Stimulated activated naive B cell treated with anti-CD40 and anti-IgM and Interleukin-4, amounts not matched to agents 10 μg/mL and 1 μg/mL and 100 μg/mL, for 72 hours (primary cell): ENCODE results near the gene LNX1.

ENCODE experiments used
- ATAC-seq, 2 donors: fragments of 150-1000 bp; cut with Tn5 transposase; replicated peaks; 2 replicates each; pipeline ENCODE4 v1.10.0; 2021; ENCODE audit warnings: moderate library complexity in 1 of 2
- DNase-seq: peaks from one replicate; pipeline ENCODE4 v3.0.0; 2021
- H3K27ac Mint-ChIP-seq: one replicate; pipeline ENCODE4 v1.8.0; 2022; ENCODE audit warnings: mild to moderate bottlenecking, mixed read lengths
- H3K27me3 Mint-ChIP-seq, 2 donors: one replicate each; pipeline ENCODE4 v1.8.0; 2022; ENCODE audit warnings: mixed read lengths in 2 of 2
- H3K36me3 Mint-ChIP-seq, 2 donors: one replicate each; pipeline ENCODE4 v1.8.0; 2022; ENCODE audit warnings: mixed read lengths in 2 of 2, mild to moderate bottlenecking in 1 of 2
- H3K4me1 Mint-ChIP-seq, 2 donors: one replicate each; pipeline ENCODE4 v1.8.0; 2022; ENCODE audit warnings: mixed read lengths in 2 of 2, mild to moderate bottlenecking in 1 of 2
- H3K4me3 Mint-ChIP-seq, 2 donors: one replicate each; pipeline ENCODE4 v1.8.0; 2022; ENCODE audit warnings: mild to moderate bottlenecking in 2 of 2, mixed read lengths in 2 of 2, moderate library complexity in 1 of 2
- H3K9me3 Mint-ChIP-seq, 2 donors: one replicate each; pipeline ENCODE4 v1.8.0; 2022; ENCODE audit warnings: mixed read lengths in 2 of 2, mild to moderate bottlenecking in 1 of 2

Gene LNX1

DNA sequence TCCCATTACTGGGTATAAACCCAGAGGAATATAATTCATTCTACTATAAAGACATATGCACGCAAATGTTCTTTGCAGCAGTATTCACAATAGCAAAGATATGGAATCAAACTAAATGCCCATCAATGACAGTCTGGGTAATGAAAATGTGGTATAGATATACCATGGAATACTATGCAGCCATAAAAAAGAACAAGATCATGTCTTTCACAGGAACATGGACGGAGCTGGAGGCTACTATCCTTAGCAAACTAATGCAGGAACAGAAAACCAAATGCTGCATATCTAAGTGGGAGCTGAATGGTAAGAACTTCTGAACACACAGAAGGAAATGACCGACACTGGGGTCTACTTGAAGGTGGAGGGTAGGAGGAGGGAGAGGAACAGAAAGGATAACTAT is 42.6 kb downstream of the LNX1 start:
- no peaks in the 10 kb centered on the region for H3K4me1 Mint-ChIP-seq
- H3K27ac Mint-ChIP-seq = no peak overlapping the region
- H3K9me3 Mint-ChIP-seq = peaks cover 0 to 6% of the 10 kb centered on the region in 2 donors
- H3K27me3 Mint-ChIP-seq = peaks cover 0 to 24% of the 10 kb centered on the region in 2 donors
- H3K36me3 Mint-ChIP-seq = no peaks in the 10 kb centered on the region
- no peak for ATAC-seq
- no peak overlapping the region for H3K4me3 Mint-ChIP-seq
- no peak for DNase-seq

DNA sequence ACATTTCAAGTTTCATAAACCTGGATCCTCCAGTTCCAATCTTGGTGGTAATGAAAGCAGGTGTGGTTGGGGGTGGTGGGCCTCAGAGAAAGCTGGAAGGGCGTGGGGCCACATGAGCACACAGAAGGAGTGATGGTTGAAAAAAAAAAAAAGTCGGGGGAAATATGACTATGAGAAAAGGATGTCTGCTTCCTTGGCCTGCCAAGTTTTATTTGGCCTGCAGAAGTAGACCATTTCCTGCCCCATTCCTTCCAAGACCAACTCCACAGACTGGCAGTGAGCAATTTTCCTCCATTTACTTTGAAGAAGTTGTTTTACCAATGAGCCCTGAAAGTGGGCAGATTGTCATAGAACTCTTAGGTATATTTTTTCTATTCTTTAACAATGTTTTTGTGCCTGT is 43.3 kb downstream of the LNX1 start:
- H3K27me3 Mint-ChIP-seq = peaks cover 0 to 25% of the 10 kb centered on the region in 2 donors
- H3K9me3 Mint-ChIP-seq = peaks cover 0 to 6% of the 10 kb centered on the region in 2 donors
- no peaks in the 10 kb centered on the region for H3K36me3 Mint-ChIP-seq
- ATAC-seq = no peak
- DNase-seq = no peak
- no peaks in the 10 kb centered on the region for H3K4me1 Mint-ChIP-seq
- H3K4me3 Mint-ChIP-seq = no peak overlapping the region
- H3K27ac Mint-ChIP-seq = no peak overlapping the region

DNA sequence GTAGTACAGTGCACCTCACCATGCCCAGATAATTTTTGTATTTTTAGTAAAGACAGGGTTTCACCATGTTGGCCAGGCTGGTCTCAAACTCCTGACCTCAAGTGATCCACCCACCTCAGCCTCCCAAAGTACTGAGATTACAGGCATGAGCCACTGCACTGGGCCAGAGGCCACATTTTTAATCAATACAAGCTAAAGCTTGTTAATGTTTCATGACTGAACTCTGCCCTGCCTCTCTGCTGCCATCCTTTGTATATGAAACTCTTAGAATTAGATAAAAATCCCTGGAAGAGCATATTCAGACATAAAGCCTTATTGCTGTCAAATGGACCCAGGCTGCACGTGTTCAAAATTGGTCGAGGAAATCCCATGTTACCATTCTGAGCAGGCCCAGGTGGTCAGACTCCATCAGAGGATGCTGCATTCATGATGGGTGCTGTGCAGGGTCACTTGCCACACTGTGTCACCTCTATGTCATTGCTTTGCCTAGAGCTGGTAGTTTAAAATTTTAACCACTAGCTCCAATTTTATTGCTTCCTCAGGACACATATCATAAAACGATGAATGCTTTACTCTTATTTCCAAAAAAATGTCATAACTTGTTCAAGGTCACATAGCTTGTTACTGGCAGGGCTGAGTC is 45.2 kb downstream of the LNX1 start:
- no peaks in the 10 kb centered on the region for H3K36me3 Mint-ChIP-seq
- no peak overlapping the region for H3K27ac Mint-ChIP-seq
- H3K4me1 Mint-ChIP-seq = peaks cover 2 to 9% of the 10 kb centered on the region in 2 donors
- peaks cover 5 to 32% of the 10 kb centered on the region in 2 donors for H3K27me3 Mint-ChIP-seq
- no peak overlapping the region for H3K4me3 Mint-ChIP-seq
- DNase-seq (no peak), ATAC-seq (no peak)
- peaks cover 0 to 5% of the 10 kb centered on the region in 2 donors for H3K9me3 Mint-ChIP-seq

DNA sequence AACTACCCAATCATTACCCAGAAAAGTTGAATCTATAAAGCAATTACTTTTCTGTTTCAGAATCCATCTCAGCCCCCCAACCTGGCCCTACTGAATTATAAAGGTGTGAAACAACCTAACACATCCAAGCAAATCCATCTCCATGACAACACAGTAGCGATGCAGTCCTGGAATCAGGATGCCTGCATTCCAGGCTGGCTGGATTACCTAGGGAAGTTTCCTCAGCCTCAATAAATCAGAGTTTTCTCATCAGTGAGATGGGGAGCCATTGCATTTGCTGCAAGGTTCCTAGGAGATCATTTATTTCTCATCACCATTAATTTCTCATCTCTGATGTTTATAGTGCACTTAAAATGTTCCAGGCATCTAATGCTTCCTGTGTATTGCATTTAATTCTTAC is 46.0 kb downstream of the LNX1 start:
- ATAC-seq (no peak), DNase-seq (no peak)
- H3K27ac Mint-ChIP-seq = no peak overlapping the region

DNA sequence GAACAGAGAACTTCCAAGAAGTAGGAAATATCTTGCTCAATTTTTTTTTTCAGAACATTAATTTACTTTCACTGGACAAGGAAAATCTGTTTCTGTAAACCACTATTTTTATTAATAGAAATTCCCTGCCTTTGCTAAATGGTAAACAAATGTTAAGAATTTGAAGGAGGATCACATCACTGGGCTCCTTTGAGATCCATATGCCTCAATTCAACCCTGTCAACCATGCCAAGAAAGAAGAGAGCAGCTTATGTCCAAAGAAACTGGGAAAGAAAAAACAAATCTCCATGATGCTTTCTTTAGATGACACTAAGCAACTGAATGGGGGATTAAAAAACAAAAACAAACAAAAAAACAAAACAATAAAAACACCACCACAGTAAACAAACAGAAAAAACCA is 47.7 kb downstream of the LNX1 start:
- ATAC-seq = no peak
- peaks cover 0 to 2% of the 10 kb centered on the region in 2 donors for H3K9me3 Mint-ChIP-seq

More for the DNA sequence above, 46.0 kb downstream of the LNX1 start:
- H3K9me3 Mint-ChIP-seq = peaks cover 0 to 5% of the 10 kb centered on the region in 2 donors
- no peaks in the 10 kb centered on the region for H3K36me3 Mint-ChIP-seq
- H3K27me3 Mint-ChIP-seq = peaks cover 5 to 32% of the 10 kb centered on the region in 2 donors
- no peak overlapping the region for H3K4me3 Mint-ChIP-seq
- peaks cover 2 to 9% of the 10 kb centered on the region in 2 donors for H3K4me1 Mint-ChIP-seq

DNA sequence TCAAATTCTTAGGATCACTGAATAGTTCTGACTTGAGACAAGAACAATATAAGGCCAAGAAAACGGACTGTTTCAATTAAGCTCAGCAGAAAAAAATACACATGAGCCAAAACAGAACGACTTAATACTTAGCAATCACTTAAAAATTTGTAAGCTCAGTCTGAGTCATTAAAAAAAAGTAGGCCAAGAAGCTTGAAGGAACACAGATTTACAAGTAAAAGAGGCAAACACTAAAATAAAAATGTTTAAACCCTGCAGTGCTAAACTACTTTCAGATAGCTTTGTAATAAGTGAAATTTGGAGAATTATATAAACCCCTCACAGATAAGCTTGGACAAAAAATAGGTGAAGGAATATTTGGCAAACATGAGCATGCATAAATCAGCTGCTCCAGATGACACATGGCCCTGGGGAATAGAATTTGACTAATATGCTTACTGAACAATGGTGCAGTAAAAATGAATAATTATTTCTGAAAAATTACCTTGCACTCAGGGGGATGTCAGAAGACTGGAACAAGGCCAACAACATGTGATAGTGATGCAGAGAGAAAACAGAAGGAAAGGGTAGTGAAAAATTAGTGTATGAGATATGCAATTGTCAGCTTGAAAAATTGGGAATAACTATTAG is 49.6 kb downstream of the LNX1 start:
- H3K4me3 Mint-ChIP-seq = no peak overlapping the region
- no peaks in the 10 kb centered on the region for H3K9me3 Mint-ChIP-seq
- H3K27me3 Mint-ChIP-seq = peaks cover 14 to 26% of the 10 kb centered on the region in 2 donors
- H3K4me1 Mint-ChIP-seq = peaks cover 5 to 9% of the 10 kb centered on the region in 2 donors
- H3K27ac Mint-ChIP-seq = no peak overlapping the region
- DNase-seq (peak; percentile 12), ATAC-seq (peak; percentile 90 to 94)
- H3K36me3 Mint-ChIP-seq = no peaks in the 10 kb centered on the region

More for the DNA sequence above, 47.7 kb downstream of the LNX1 start:
- no peaks in the 10 kb centered on the region for H3K36me3 Mint-ChIP-seq
- H3K4me3 Mint-ChIP-seq = no peak overlapping the region
- H3K27ac Mint-ChIP-seq = no peak overlapping the region
- peaks cover 2 to 9% of the 10 kb centered on the region in 2 donors for H3K4me1 Mint-ChIP-seq
- DNase-seq = no peak
- peaks cover 5 to 32% of the 10 kb centered on the region in 2 donors for H3K27me3 Mint-ChIP-seq

DNA sequence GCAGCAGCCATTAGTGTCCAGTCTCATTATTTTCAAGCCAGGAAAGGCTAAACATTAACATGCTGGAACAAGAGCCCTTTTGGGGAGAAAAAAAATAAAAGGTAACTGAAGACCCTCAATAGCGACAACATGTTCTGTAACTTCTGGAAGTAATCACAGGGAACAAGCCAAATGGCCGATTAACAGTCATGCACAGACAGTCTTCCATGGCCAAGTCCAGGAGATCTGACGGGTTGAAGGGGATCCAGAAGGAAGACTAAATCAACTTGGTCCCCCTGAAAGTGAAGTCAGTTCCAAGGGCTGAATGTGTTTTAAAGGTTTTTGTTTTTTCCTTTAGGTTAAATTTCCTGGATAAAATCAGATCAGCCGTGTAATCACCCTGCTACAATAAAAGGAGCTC is 52.5 kb downstream of the LNX1 start:
- no peak for ATAC-seq
- no peak for DNase-seq
- Mint-ChIP-seq H3K4me3 (no peak overlapping the region), H3K4me1 (peaks cover 7 to 16% of the 10 kb centered on the region in 2 donors), H3K27ac (no peak overlapping the region), H3K9me3 (peaks cover 0 to 4% of the 10 kb centered on the region in 2 donors), H3K27me3 (peaks cover 20 to 24% of the 10 kb centered on the region in 2 donors), H3K36me3 (no peaks in the 10 kb centered on the region)

DNA sequence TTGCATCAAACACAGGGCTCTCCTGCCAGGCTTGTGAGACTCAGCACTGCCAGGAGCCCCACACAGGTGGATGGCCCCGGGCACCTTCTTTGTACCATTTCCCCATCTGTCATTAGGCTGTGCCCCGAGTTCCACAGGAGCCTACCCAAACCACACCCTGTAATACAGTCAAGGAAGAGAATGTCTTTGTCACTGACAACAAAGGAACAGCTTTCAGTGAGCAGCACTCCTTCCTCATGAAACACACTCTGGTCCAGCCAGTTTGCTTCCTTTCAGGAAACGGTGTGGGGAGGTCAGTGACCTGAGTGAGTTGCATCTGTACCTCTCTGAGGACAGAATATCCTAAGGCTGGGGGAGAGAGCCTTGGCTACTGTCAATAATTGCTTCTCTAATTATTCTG is 53.7 kb downstream of the LNX1 start:
- Mint-ChIP-seq H3K9me3 (peaks cover 0 to 4% of the 10 kb centered on the region in 2 donors), H3K36me3 (no peaks in the 10 kb centered on the region), H3K27me3 (peaks cover 19 to 22% of the 10 kb centered on the region in 2 donors), H3K4me1 (peaks cover 7 to 16% of the 10 kb centered on the region in 2 donors), H3K27ac (no peak overlapping the region), H3K4me3 (no peak overlapping the region)
- ATAC-seq (no peak), DNase-seq (no peak)

DNA sequence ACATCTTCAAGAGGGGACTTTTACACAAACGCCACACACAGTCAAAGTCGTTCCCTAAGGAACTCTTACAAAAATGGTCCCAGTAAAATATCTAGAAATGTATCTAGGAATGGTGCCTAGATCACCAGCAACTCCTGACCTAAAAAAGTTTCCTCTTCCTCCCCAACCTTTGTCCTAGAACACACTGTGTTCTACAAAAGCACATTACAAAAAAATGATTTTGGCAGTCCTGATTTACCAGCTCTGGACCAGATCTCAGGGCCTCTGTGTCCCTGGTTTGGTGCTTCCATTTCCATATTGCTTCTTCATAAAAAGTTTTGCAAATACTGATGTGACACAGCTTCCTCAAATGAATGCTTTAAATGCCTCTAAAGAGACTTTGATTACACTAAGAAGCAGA is 55.0 kb downstream of the LNX1 start:
- Mint-ChIP-seq H3K36me3 (no peaks in the 10 kb centered on the region), H3K27ac (peak overlapping the region; percentile 56), H3K4me3 (no peak overlapping the region), H3K27me3 (peaks cover 14 to 15% of the 10 kb centered on the region in 2 donors), H3K4me1 (peaks cover 5 to 6% of the 10 kb centered on the region in 2 donors), H3K9me3 (peaks cover 0 to 4% of the 10 kb centered on the region in 2 donors)
- no peak for DNase-seq
- ATAC-seq = no peak

DNA sequence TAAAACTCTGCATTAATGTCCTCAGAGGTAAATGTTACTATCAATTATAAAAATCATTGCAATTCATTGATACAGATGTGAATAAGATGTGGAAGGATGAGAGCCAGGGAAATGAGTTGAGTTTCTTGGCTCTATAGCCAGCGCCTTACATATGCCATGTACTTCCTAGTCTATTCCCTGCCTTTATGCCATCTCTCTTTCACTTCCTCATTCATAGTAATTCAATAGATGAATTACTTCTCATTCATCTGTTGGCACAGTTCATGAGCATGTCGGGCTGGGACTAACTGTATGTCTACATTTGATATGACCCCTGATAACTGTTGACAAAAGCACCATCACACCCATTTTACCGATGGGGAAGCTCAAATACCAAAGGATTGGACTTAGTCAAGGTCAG is 55.7 kb downstream of the LNX1 start:
- Mint-ChIP-seq H3K27me3 (peaks cover 14 to 15% of the 10 kb centered on the region in 2 donors), H3K4me3 (no peak overlapping the region), H3K36me3 (no peaks in the 10 kb centered on the region), H3K9me3 (peaks cover 0 to 4% of the 10 kb centered on the region in 2 donors), H3K4me1 (peaks cover 5 to 6% of the 10 kb centered on the region in 2 donors), H3K27ac (no peak overlapping the region)
- ATAC-seq (no peak), DNase-seq (no peak)

DNA sequence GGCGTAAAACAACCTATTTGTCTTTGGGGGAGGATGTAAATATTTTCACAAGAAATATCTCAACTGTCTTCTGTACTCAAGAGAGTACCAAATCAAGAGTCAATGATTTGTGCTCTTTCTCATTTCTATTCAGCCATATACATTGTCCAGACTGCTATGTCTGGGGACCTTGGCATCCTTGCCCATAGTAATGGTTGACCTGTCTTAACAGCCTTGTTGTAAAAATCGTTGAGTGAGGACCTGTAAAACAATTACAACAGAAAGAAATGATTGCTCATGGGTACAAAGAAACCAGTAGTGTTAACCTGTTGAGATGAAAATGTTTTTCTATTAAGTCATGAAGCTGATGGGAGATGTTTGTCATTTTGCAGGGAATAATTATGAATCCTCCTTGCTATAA is 56.6 kb downstream of the LNX1 start:
- H3K36me3 Mint-ChIP-seq = no peaks in the 10 kb centered on the region
- peaks cover 5 to 6% of the 10 kb centered on the region in 2 donors for H3K4me1 Mint-ChIP-seq
- H3K27ac Mint-ChIP-seq = no peak overlapping the region
- peaks cover 14 to 15% of the 10 kb centered on the region in 2 donors for H3K27me3 Mint-ChIP-seq
- ATAC-seq (no peak), DNase-seq (no peak)
- no peak overlapping the region for H3K4me3 Mint-ChIP-seq
- peaks cover 0 to 4% of the 10 kb centered on the region in 2 donors for H3K9me3 Mint-ChIP-seq

DNA sequence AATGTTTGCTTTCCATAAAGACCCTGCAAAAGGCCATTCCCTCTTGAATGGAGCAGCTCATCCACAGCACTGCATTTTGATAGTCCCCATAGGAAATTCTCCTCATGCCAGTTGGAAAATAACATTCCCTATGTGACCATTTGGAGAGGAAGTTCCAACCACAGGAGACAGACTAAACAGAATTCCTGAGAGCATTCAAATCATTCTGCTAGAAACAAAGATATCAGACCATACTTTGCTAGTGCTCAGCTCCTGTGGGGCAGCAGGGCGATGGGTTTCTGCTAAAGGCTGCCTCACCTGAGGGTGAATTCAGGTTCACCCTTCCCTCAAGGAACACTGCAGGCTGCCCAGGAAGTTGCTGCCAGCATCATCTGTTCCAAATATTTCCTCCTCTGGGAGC is 58.8 kb downstream of the LNX1 start:
- Mint-ChIP-seq H3K4me3 (no peak overlapping the region), H3K27ac (no peak overlapping the region), H3K36me3 (no peaks in the 10 kb centered on the region), H3K9me3 (peaks cover 0 to 4% of the 10 kb centered on the region in 2 donors), H3K4me1 (peaks cover 4 to 6% of the 10 kb centered on the region in 2 donors), H3K27me3 (peaks cover 8 to 19% of the 10 kb centered on the region in 2 donors)
- DNase-seq = no peak
- ATAC-seq = no peak

DNA sequence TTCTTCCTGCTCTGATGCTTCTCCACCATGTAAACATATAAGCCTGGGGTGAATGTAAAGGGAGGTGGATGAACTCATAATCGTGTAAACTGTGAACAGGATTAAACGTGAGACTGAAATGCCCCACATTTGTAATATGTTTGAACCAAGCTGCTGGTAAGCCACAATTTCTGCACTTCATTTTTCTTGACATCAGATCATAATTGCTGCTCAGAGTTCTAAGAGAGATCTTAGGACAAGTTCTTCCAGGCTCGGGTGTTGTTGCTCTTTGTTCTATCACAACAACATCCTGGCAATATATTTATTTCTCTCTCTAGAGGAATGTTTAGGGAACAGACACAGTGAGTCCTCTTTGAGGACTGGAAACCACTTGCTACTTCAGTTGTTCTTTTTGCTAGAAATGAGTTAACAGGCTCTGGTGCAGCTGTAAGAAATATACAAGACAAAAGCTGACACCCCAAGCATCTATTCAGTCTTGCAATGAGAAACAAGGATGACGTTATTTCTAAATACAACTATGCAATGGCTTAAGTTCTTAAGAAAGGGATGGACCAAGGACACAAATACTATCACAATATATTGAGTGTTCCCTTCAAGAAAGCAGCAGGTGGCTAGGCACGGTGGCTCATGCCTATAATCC is 59.6 kb downstream of the LNX1 start:
- peaks cover 6 to 17% of the 10 kb centered on the region in 2 donors for H3K27me3 Mint-ChIP-seq
- DNase-seq = no peak
- H3K4me1 Mint-ChIP-seq = peaks cover 2 to 6% of the 10 kb centered on the region in 2 donors
- no peaks in the 10 kb centered on the region for H3K36me3 Mint-ChIP-seq
- H3K4me3 Mint-ChIP-seq = no peak overlapping the region
- H3K27ac Mint-ChIP-seq = no peak overlapping the region
- ATAC-seq = no peak
- H3K9me3 Mint-ChIP-seq = peaks cover 0 to 4% of the 10 kb centered on the region in 2 donors

DNA sequence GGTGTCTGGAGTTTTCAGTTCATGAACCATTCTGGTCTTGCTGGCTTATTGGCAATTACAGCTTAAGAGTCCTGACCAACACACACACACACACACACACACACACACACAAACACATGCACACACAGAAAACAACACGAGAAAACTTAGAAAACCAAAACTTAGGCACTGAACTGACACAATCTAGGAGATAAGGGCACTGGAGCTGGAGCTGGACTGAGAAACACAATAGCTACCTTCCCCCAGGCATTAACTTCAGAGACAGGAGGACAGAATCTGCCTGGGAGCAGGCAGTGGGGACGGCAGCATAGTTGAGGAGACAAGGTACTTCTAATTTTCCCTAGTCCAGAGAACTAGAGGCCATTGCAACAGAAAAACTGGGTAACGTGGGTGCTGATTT is 62.3 kb downstream of the LNX1 start:
- H3K36me3 Mint-ChIP-seq = no peaks in the 10 kb centered on the region
- no peaks in the 10 kb centered on the region for H3K4me1 Mint-ChIP-seq
- no peak overlapping the region for H3K27ac Mint-ChIP-seq
- DNase-seq (no peak), ATAC-seq (no peak)
- H3K9me3 Mint-ChIP-seq = no peaks in the 10 kb centered on the region
- H3K27me3 Mint-ChIP-seq = peaks cover 0 to 13% of the 10 kb centered on the region in 2 donors
- no peak overlapping the region for H3K4me3 Mint-ChIP-seq

DNA sequence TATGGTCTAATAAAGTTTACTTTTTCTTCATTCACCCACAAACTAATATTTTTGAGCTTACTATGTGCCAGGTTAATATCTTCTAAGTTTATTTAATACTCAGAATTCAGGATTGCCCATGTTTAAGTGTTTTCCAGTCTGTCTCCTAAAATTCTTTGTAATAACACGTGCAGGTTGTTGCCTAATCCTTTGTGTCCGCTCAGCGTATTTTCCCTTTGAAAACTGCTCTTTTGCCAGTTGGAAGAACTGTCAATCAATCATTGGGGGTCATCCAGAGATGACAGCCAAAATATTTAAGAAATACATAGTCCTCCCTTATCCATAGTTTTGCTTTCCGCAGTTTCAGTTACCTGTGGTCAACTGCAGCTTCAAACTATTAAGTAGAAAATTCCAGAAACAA is 63.4 kb downstream of the LNX1 start:
- no peaks in the 10 kb centered on the region for H3K4me1 Mint-ChIP-seq
- peaks cover 0 to 13% of the 10 kb centered on the region in 2 donors for H3K27me3 Mint-ChIP-seq
- no peak overlapping the region for H3K27ac Mint-ChIP-seq
- DNase-seq (no peak), ATAC-seq (no peak)
- no peaks in the 10 kb centered on the region for H3K36me3 Mint-ChIP-seq
- H3K9me3 Mint-ChIP-seq = no peaks in the 10 kb centered on the region
- no peak overlapping the region for H3K4me3 Mint-ChIP-seq
